Endothelial cell of umbilical vein (primary cell): Measurements from ENCODE around the gene DSG3. TPM values are rescaled to one million over a fixed set of nuclear protein-coding genes. Genes with fewer than 3 reads are reported as not detected.

ENCODE experiments used
- BruUV-seq: library from RNA; stranded (reverse); fragments of 400-500 nt; replicated peaks from 2 replicates; lab custom pipeline; 2021; lab: Mats Ljungman, UMichigan
- CTCF ChIA-PET: fragments of 300-600, 350-600 bp; sonication (Branson Sonifier 250); formaldehyde crosslinking; loops from one replicate; lab custom pipeline; 2021; ENCODE audit warnings: antibody characterized with exemption, inconsistent platforms; lab: Charles Lee
- POLR2A ChIA-PET: fragments of 300-600, 350-600 bp; sonication (Branson Sonifier 250); formaldehyde crosslinking; loops from one replicate; lab custom pipeline; 2021; ENCODE audit warnings: antibody characterized with exemption, inconsistent platforms; lab: Charles Lee
- DNase-seq: peaks from one replicate; pipeline ENCODE4 v3.0.0-alpha.2; 2011; ENCODE audit warnings: low read depth, low spot score
- FAIRE-seq: peaks from 2 replicates; lab custom pipeline; 2011; peaks lifted over from hg19 to GRCh38; lab: Jason Lieb, UNC
- H2AFZ ChIP-seq: 2 replicates; pipeline ENCODE4 v1.6.0; 2012; ENCODE audit warnings: low read depth, low read length, control low read depth, inconsistent platforms
- H3K27ac ChIP-seq: 2 replicates; pipeline ENCODE4 v1.5.1; 2011; ENCODE audit warnings: low read depth, mild to moderate bottlenecking, control low read depth, low read length, moderate library complexity; ENCODE audit not compliant: insufficient read depth
- H3K27me3 ChIP-seq, 2 experiments: 2 replicates each; pipeline versions ENCODE4 v1.6.0 to v1.6.1; 2011; ENCODE audit warnings: low read length in 2 of 2, mixed read lengths in 1 of 2; ENCODE audit not compliant: control insufficient read depth in 2 of 2, insufficient read depth in 2 of 2
- H3K36me3 ChIP-seq, 2 experiments: 2 replicates in 1 of 2; 3 replicates in 1 of 2; pipeline ENCODE4 v1.5.1; 2011; ENCODE audit warnings: low read length in 2 of 2, mild to moderate bottlenecking in 1 of 2, moderate library complexity in 1 of 2; ENCODE audit not compliant: control insufficient read depth in 2 of 2, insufficient read depth in 2 of 2; ENCODE audit errors: extremely low read depth in 1 of 2
- H3K4me1 ChIP-seq: 3 replicates; pipeline ENCODE4 v1.5.1; 2011; ENCODE audit warnings: mild to moderate bottlenecking, low read length; ENCODE audit not compliant: control insufficient read depth, insufficient read depth; ENCODE audit errors: extremely low read depth
- H3K4me2 ChIP-seq: 2 replicates; pipeline ENCODE4 v1.6.1; 2011; ENCODE audit warnings: low read length, control low read depth, mixed read lengths; ENCODE audit not compliant: insufficient read depth
- H3K4me3 ChIP-seq, 3 experiments: fragments of 200-600 bp in 1 of 3; sonication (generic), shearing (Covaris generic) in 1 of 3; replicated peaks in 1 of 3; 2 replicates each; pipeline ENCODE4 v1.5.1; 2011 to 2016; ENCODE audit warnings: control low read depth in 3 of 3, low read length in 3 of 3, mild to moderate bottlenecking in 2 of 3, inconsistent platforms in 1 of 3, low read depth in 1 of 3, moderate library complexity in 1 of 3; ENCODE audit not compliant: insufficient read depth in 1 of 3
- H3K79me2 ChIP-seq: 2 replicates; pipeline ENCODE4 v1.6.0; 2012; ENCODE audit warnings: low read length, inconsistent platforms; ENCODE audit not compliant: control insufficient read depth, insufficient read depth
- H3K9ac ChIP-seq: replicated peaks from 2 replicates; pipeline ENCODE3; 2011; ENCODE audit warnings: low read length, control low read depth; ENCODE audit not compliant: insufficient read depth; ENCODE audit errors: extremely low read depth
- H3K9me1 ChIP-seq: replicated peaks from 3 replicates; pipeline ENCODE4 v1.6.0; 2011; ENCODE audit warnings: mild to moderate bottlenecking, low read length; ENCODE audit not compliant: control insufficient read depth, insufficient read depth; ENCODE audit errors: extremely low read depth
- H3K9me3 ChIP-seq: replicated peaks from 2 replicates; pipeline ENCODE4 v1.5.1; 2012; ENCODE audit warnings: low read length, inconsistent platforms; ENCODE audit not compliant: control insufficient read depth, insufficient read depth
- H4K20me1 ChIP-seq: replicated peaks from 2 replicates; pipeline ENCODE3; 2011; ENCODE audit warnings: mild to moderate bottlenecking, low read length; ENCODE audit not compliant: control insufficient read depth, insufficient read depth; ENCODE audit errors: extremely low read depth
- CTCF ChIP-seq, 2 donors: IDR thresholded peaks; 1 replicate in 1 of 2; 2 replicates in 1 of 2; pipeline ENCODE4 v1.5.1; 2011; ENCODE audit warnings: low read length in 2 of 2, mild to moderate bottlenecking in 2 of 2, moderate library complexity in 2 of 2, control low read depth in 1 of 2, inconsistent platforms in 1 of 2, low read depth in 1 of 2; ENCODE audit not compliant: insufficient read depth in 1 of 2; ENCODE audit errors: extremely low read depth in 1 of 2
- EZH2 ChIP-seq: IDR thresholded peaks from 2 replicates; pipeline ENCODE4 v1.6.1; 2012; ENCODE audit warnings: borderline replicate concordance, low read depth, mild to moderate bottlenecking, moderate library complexity, low read length, inconsistent platforms; ENCODE audit not compliant: severe bottlenecking
- FOS ChIP-seq: IDR thresholded peaks from 2 replicates; pipeline ENCODE4 v1.6.1; 2011; ENCODE audit warnings: mild to moderate bottlenecking, low read length, moderate library complexity, borderline replicate concordance; ENCODE audit not compliant: insufficient read depth
- GATA2 ChIP-seq: IDR thresholded peaks from 2 replicates; pipeline ENCODE4 v1.7.0; 2011; ENCODE audit warnings: low read depth, mild to moderate bottlenecking, moderate library complexity, mixed read lengths, low read length; ENCODE audit not compliant: insufficient read length, insufficient read depth
- JUN ChIP-seq: IDR thresholded peaks from 2 replicates; pipeline ENCODE4 v1.6.1; 2011; ENCODE audit warnings: borderline replicate concordance, low read depth; ENCODE audit not compliant: insufficient read length, insufficient read depth
- MAX ChIP-seq: IDR thresholded peaks from 2 replicates; pipeline ENCODE4 v1.6.1; 2011; ENCODE audit not compliant: insufficient read depth, insufficient read length
- MYC ChIP-seq: IDR thresholded peaks from one replicate; pipeline ENCODE4 v1.6.1; 2011; ENCODE audit warnings: mild to moderate bottlenecking, low read depth, low read length
- POLR2A ChIP-seq: IDR thresholded peaks from 2 replicates; pipeline ENCODE4 v1.6.1; 2012; ENCODE audit warnings: low read depth, mild to moderate bottlenecking, control low read depth, low read length
- POLR2AphosphoS5 ChIP-seq: IDR thresholded peaks from 2 replicates; pipeline ENCODE4 v1.6.1; 2012; ENCODE audit warnings: low read depth, mild to moderate bottlenecking, control low read depth, low read length, moderate library complexity; ENCODE audit not compliant: insufficient read depth
- dilution Hi-C: fragments of 300-500 bp; cut with MboI; formaldehyde crosslinking; loops from one replicate; pipeline ENCODE4 v1.15.0; 2019; ENCODE audit warnings: low sequenced_read_pairs; ENCODE audit not compliant: extremely low pct_ligation_motif_present
- intact Hi-C: fragments of 100-400 bp; cut with micrococcal nuclease; formaldehyde crosslinking; loops from one replicate; pipeline ENCODE4 v1.10.0; 2022
- polyA plus RNA-seq, 4 experiments: library from polyadenylated mRNA; depleted of rRNA in 3 of 4; stranded (reverse) in 3 of 4; unstranded in 1 of 4; fragments of >200 nt; gene quantifications; 2 replicates each; pipeline versions ENCODE4 v1.2.1 to v1.2.3, GENCODE V29; 2011 to 2012; ENCODE audit warnings: missing spikeins in 1 of 4
- total RNA-seq: library from RNA; stranded (reverse); gene quantifications from 2 replicates; pipeline ENCODE4 v1.2.3, GENCODE V29; 2021

Gene DSG3
- total and polyA plus RNA-seq, 2 donors (not counting 3 experiments of a cell fraction or from before 2014, with no cell fraction given) = 0.07 TPM; not detected in 1

GRCh38 chr18:31489311-31489710 lies 41.8 kb downstream of the DSG3 start:
- no TSS peak for BruUV-seq
- no peaks in the 10 kb centered on the region for H3K9me3 ChIP-seq
- dilution Hi-C loops = no loop called here
- H3K79me2 ChIP-seq = no peaks in the 10 kb centered on the region
- H2AFZ ChIP-seq = no peak overlapping the region
- DNase-seq = no peak
- H3K9ac ChIP-seq = no peak overlapping the region
- H3K36me3 ChIP-seq = no peaks in the 10 kb centered on the region
- no peak overlapping the region for H3K4me3 ChIP-seq
- intact Hi-C loops = no loop called here
- TF ChIP-seq FOS (no peak), MYC (no peak), POLR2AphosphoS5 (no peak), MAX (no peak), CTCF (IDR thresholded peaks at IDR 0.05; ENCODE audit: extremely low read depth in 1 of 2, insufficient read depth in 1 of 2, low read depth in 1 of 2, low read length in 2 of 2) (no peak), JUN (no peak), EZH2 (no peak), POLR2A (no peak), GATA2 (no peak)
- no peaks in the 10 kb centered on the region for H3K27me3 ChIP-seq
- H3K4me2 ChIP-seq = no peak overlapping the region
- FAIRE-seq = no peak
- H3K27ac ChIP-seq = no peak overlapping the region
- no peaks in the 10 kb centered on the region for H3K9me1 ChIP-seq
- no peaks in the 10 kb centered on the region for H4K20me1 ChIP-seq
- no peaks in the 10 kb centered on the region for H3K4me1 ChIP-seq
- ChIA-PET POLR2A (no interaction called here), CTCF (no interaction called here)
